OCI-LY3 (cell line): ENCODE measurements around the gene NCKAP5.

Experiments used
- H2AFZ ChIP-seq: fragments of 200-600, 300-600 bp; shearing (Covaris generic); 2 replicates; pipeline ENCODE4 v1.6.0; 2014; ENCODE audit warnings: antibody characterized with exemption, low read depth, low read length
- H3K27ac ChIP-seq: fragments of 200-600, 300-600 bp; sonication (generic); 2 replicates; pipeline ENCODE4 v1.5.1; 2014; ENCODE audit warnings: mild to moderate bottlenecking, low read length, moderate library complexity, mixed read lengths
- H3K27me3 ChIP-seq: fragments of 200-600, 300-600 bp; sonication (generic); 2 replicates; pipeline ENCODE4 v1.6.1; 2014; ENCODE audit warnings: low read depth, low read length, mixed read lengths
- H3K36me3 ChIP-seq: fragments of 200-600, 300-600 bp; sonication (generic); replicated peaks from 2 replicates; pipeline ENCODE3; 2014; ENCODE audit warnings: low read depth, low read length, mixed read lengths
- H3K4me1 ChIP-seq: fragments of 300-600, 200-600 bp; sonication (generic); 2 replicates; pipeline ENCODE4 v1.6.1; 2014; ENCODE audit warnings: low read length, mixed read lengths
- H3K4me2 ChIP-seq: fragments of 200-600, 300-600 bp; sonication (generic); 2 replicates; pipeline ENCODE4 v1.6.1; 2014; ENCODE audit warnings: low read length, mixed read lengths
- H3K4me3 ChIP-seq: fragments of 300-600, 200-600 bp; sonication (generic); 2 replicates; pipeline ENCODE4 v1.5.1; 2014; ENCODE audit warnings: antibody characterized with exemption, mild to moderate bottlenecking, low read length, moderate library complexity
- H3K79me2 ChIP-seq: fragments of 300-600, 200-600 bp; shearing (Covaris generic); 2 replicates; pipeline ENCODE4 v1.6.1; 2014; ENCODE audit warnings: mild to moderate bottlenecking, low read length, mixed read lengths
- H3K9ac ChIP-seq: fragments of 300-600, 200-600 bp; shearing (Covaris generic); 2 replicates; pipeline ENCODE4 v1.6.0; 2014; ENCODE audit warnings: mild to moderate bottlenecking, low read length, moderate library complexity
- H3K9me3 ChIP-seq: fragments of 200-600, 300-600 bp; shearing (Covaris generic); 2 replicates; pipeline ENCODE4 v1.6.1; 2014; ENCODE audit warnings: low read length, mixed read lengths; ENCODE audit not compliant: insufficient read depth
- H4K20me1 ChIP-seq: fragments of 200-600, 300-600 bp; sonication (generic); 2 replicates; pipeline ENCODE4 v1.6.1; 2016; ENCODE audit warnings: low read length, mixed read lengths; ENCODE audit not compliant: insufficient read depth
- CTCF ChIP-seq: fragments of 200-600, 300-600 bp; sonication (generic); IDR thresholded peaks from 2 replicates; pipeline ENCODE4 v1.5.1; 2014; ENCODE audit warnings: antibody characterized with exemption, low read length, low read depth
- EZH2phosphoT487 ChIP-seq: fragments of 200-600 bp; shearing (Covaris generic); IDR thresholded peaks from 2 replicates; pipeline ENCODE4 v1.6.1; 2018; ENCODE audit warnings: antibody characterized with exemption, mixed run types, low read depth

NCKAP5 gene

GRCh38 chr2:132664096-132664495 lies 904.2 kb downstream of the NCKAP5 start:
- no peak overlapping the region for H2AFZ ChIP-seq
- no peak overlapping the region for H3K4me3 ChIP-seq
- no peaks in the 10 kb centered on the region for H3K27me3 ChIP-seq
- H4K20me1 ChIP-seq, result no peaks in the 10 kb centered on the region
- no peak overlapping the region for H3K4me2 ChIP-seq
- no peak overlapping the region for H3K27ac ChIP-seq
- no peaks in the 10 kb centered on the region for H3K79me2 ChIP-seq
- H3K36me3 ChIP-seq, result no peaks in the 10 kb centered on the region
- no peak for TF ChIP-seq CTCF
- TF ChIP-seq EZH2phosphoT487, result no peak
- no peaks in the 10 kb centered on the region for H3K9me3 ChIP-seq
- H3K9ac ChIP-seq, result no peak overlapping the region
- no peaks in the 10 kb centered on the region for H3K4me1 ChIP-seq

- Histone ChIP-seq H3K36me3 (no peaks in the 10 kb centered on the region), H3K4me1 (no peaks in the 10 kb centered on the region), H4K20me1 (no peaks in the 10 kb centered on the region), H3K4me3 (no peak overlapping the region), H3K9me3 (no peaks in the 10 kb centered on the region), H2AFZ (no peak overlapping the region), H3K9ac (no peak overlapping the region), H3K27ac (no peak overlapping the region), H3K27me3 (no peaks in the 10 kb centered on the region), H3K79me2 (no peaks in the 10 kb centered on the region), H3K4me2 (no peak overlapping the region)
- no peak for TF ChIP-seq EZH2phosphoT487
- TF ChIP-seq CTCF, result no peak
Measured at GRCh38 chr2:132662732-132663131, 905.5 kb downstream of the NCKAP5 start.

GRCh38 chr2:132659331-132659730 lies 908.9 kb downstream of the NCKAP5 start:
- Histone ChIP-seq H3K27ac (no peak overlapping the region), H3K4me2 (no peak overlapping the region), H3K36me3 (no peaks in the 10 kb centered on the region), H3K4me1 (no peaks in the 10 kb centered on the region), H3K9me3 (no peaks in the 10 kb centered on the region), H3K79me2 (no peaks in the 10 kb centered on the region), H4K20me1 (no peaks in the 10 kb centered on the region), H3K4me3 (no peak overlapping the region), H2AFZ (no peak overlapping the region), H3K27me3 (no peaks in the 10 kb centered on the region), H3K9ac (no peak overlapping the region)
- TF ChIP-seq EZH2phosphoT487 (no peak), CTCF (no peak)

- TF ChIP-seq EZH2phosphoT487 (no peak), CTCF (no peak)
- Histone ChIP-seq H3K27ac (no peak overlapping the region), H3K4me1 (no peaks in the 10 kb centered on the region), H3K9ac (no peak overlapping the region), H3K36me3 (no peaks in the 10 kb centered on the region), H3K27me3 (no peaks in the 10 kb centered on the region), H3K4me2 (no peak overlapping the region), H3K4me3 (no peak overlapping the region), H3K9me3 (no peaks in the 10 kb centered on the region), H2AFZ (no peak overlapping the region), H4K20me1 (no peaks in the 10 kb centered on the region), H3K79me2 (no peaks in the 10 kb centered on the region)
Measured at GRCh38 chr2:132656266-132656975, 911.8 kb downstream of the NCKAP5 start.
